DND-41 (cell line): ENCODE results near the gene PNPLA8.

Experiments
- ATAC-seq: fragments of 200-7000 bp; cut with Tn5 transposase; 3 replicates; pipeline ENCODE4 v1.9.1; 2021; ENCODE audit warnings: low read depth; ENCODE audit not compliant: insufficient read depth
- DNase-seq: peaks from one replicate; pipeline ENCODE4 v3.0.0-alpha.2; 2020
- H2AFZ ChIP-seq: 2 replicates; pipeline ENCODE4 v1.6.0; 2012; ENCODE audit warnings: low read depth, low read length
- H3K27ac ChIP-seq: 2 replicates; pipeline ENCODE4 v1.5.1; 2012; ENCODE audit warnings: low read length, inconsistent platforms
- H3K27me3 ChIP-seq: fragments of 200-600 bp; sonication (generic); 2 replicates; pipeline ENCODE4 v1.6.0; 2012; ENCODE audit warnings: low read length, mild to moderate bottlenecking, inconsistent platforms; ENCODE audit not compliant: insufficient read depth, poor library complexity
- H3K36me3 ChIP-seq: 2 replicates; pipeline ENCODE4 v1.5.1; 2012; ENCODE audit warnings: low read length, inconsistent platforms; ENCODE audit not compliant: insufficient read depth
- H3K4me1 ChIP-seq: 2 replicates; pipeline ENCODE4 v1.5.1; 2012; ENCODE audit warnings: mild to moderate bottlenecking, low read length; ENCODE audit not compliant: insufficient read depth
- H3K4me2 ChIP-seq: 2 replicates; pipeline ENCODE4 v1.6.0; 2012; ENCODE audit warnings: mild to moderate bottlenecking, moderate library complexity, low read length, inconsistent platforms; ENCODE audit not compliant: insufficient read depth
- H3K4me3 ChIP-seq, 2 experiments: fragments of 200-600 bp in 1 of 2; shearing (Covaris generic) in 1 of 2; 2 replicates each; pipeline ENCODE4 v1.5.1; 2012 to 2016; ENCODE audit warnings: inconsistent platforms in 2 of 2, low read length in 2 of 2, mild to moderate bottlenecking in 2 of 2, low read depth in 1 of 2, moderate library complexity in 1 of 2
- H3K79me2 ChIP-seq: 2 replicates; pipeline ENCODE4 v1.6.0; 2012; ENCODE audit warnings: low read length, inconsistent platforms; ENCODE audit not compliant: insufficient read depth
- H3K9ac ChIP-seq: 2 replicates; pipeline ENCODE4 v1.6.0; 2012; ENCODE audit warnings: low read depth, mild to moderate bottlenecking, inconsistent platforms, low read length, moderate library complexity
- H3K9me3 ChIP-seq: 2 replicates; pipeline ENCODE4 v1.5.1; 2012; ENCODE audit warnings: low read length, moderate library complexity, mild to moderate bottlenecking, inconsistent platforms; ENCODE audit not compliant: insufficient read depth, severe bottlenecking
- H4K20me1 ChIP-seq: 2 replicates; pipeline ENCODE4 v1.6.0; 2012; ENCODE audit warnings: low read length; ENCODE audit not compliant: insufficient read depth
- EZH2 ChIP-seq: IDR thresholded peaks from 3 replicates; pipeline ENCODE4 v1.6.1; 2012; ENCODE audit warnings: borderline replicate concordance, low read depth, mild to moderate bottlenecking, moderate library complexity, low read length, inconsistent platforms; ENCODE audit not compliant: severe bottlenecking
- TF ChIP-seq, protein P1 (sequence below): IDR thresholded peaks from 2 replicates; pipeline ENCODE4 v1.5.1; 2012; ENCODE audit warnings: borderline replicate concordance, low read length, moderate library complexity, mild to moderate bottlenecking; ENCODE audit not compliant: poor library complexity, severe bottlenecking; ENCODE audit errors: extremely low read depth

The PNPLA8 gene

DNA sequence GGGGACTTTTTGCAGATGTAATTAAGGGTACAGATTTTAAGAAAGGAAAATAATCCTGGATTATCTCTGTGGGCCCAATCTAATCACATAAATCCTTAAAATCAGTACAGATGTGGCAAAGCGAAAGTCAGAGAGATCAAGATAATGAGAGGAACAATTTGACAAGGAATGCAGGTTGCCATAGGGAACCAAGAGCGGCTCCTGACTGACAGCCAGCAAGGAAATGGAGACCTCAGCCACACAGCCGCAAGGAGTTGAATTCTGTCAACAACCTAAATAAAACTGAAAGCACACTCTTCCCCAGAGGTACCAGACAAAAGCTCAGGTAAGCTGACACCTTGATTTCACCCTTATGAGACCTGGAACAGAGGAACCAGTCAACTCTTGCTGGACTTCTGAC, 3.4 kb upstream of the PNPLA8 start:
- Histone ChIP-seq H3K9ac (no peak overlapping the region), H3K4me2 (no peak overlapping the region), H3K27me3 (no peaks in the 10 kb centered on the region), H2AFZ (no peak overlapping the region; the same call in 1 of the 2 replicates), H3K36me3 (no peaks in the 10 kb centered on the region), H3K79me2 (peaks cover 14% of the 10 kb centered on the region), H4K20me1 (no peaks in the 10 kb centered on the region), H3K9me3 (no peaks in the 10 kb centered on the region), H3K4me1 (peaks cover 23% of the 10 kb centered on the region), H3K4me3 (no peak overlapping the region), H3K27ac (no peak overlapping the region)
- DNase-seq (no peak), ATAC-seq (no peak)
- TF ChIP-seq, protein P1, sequence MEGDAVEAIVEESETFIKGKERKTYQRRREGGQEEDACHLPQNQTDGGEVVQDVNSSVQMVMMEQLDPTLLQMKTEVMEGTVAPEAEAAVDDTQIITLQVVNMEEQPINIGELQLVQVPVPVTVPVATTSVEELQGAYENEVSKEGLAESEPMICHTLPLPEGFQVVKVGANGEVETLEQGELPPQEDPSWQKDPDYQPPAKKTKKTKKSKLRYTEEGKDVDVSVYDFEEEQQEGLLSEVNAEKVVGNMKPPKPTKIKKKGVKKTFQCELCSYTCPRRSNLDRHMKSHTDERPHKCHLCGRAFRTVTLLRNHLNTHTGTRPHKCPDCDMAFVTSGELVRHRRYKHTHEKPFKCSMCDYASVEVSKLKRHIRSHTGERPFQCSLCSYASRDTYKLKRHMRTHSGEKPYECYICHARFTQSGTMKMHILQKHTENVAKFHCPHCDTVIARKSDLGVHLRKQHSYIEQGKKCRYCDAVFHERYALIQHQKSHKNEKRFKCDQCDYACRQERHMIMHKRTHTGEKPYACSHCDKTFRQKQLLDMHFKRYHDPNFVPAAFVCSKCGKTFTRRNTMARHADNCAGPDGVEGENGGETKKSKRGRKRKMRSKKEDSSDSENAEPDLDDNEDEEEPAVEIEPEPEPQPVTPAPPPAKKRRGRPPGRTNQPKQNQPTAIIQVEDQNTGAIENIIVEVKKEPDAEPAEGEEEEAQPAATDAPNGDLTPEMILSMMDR = no peak
- no peak for TF ChIP-seq EZH2

DNA sequence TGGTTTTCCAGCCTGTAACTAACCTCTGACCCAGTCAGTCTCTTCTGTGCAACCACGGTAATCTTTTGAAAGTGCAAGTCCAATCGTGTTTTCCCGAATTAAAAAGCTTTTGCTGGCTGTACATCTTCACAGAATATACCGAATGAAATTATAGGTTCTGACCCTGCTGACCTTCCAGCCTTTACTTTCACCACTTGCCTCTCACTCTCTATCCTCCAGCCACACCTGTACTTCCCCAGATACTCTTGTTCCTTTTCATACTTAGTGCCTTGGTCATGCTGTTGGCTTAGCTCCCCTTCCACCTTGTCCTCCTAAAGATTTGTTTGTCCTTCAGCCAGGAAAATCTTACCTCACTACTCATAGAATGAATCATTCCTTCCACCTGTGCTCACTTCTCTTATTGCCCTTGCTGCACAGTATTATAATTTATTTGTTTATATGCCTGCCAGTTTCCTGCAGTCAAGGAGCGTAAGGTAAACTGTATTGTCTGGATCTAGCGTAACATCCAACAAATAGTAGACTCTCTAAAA, 2.3 kb upstream of the PNPLA8 start:
- no peaks in the 10 kb centered on the region for H3K36me3 ChIP-seq
- peaks cover 25% of the 10 kb centered on the region for H3K79me2 ChIP-seq
- ATAC-seq = no peak
- H3K27ac ChIP-seq = no peak overlapping the region
- no peak overlapping the region for H3K4me3 ChIP-seq
- H3K9me3 ChIP-seq = no peaks in the 10 kb centered on the region
- no peak overlapping the region for H3K4me2 ChIP-seq
- DNase-seq = no peak
- H3K27me3 ChIP-seq = no peaks in the 10 kb centered on the region
- peak overlapping the region; percentile 51 for H2AFZ ChIP-seq
- H3K4me1 ChIP-seq = peaks cover 34% of the 10 kb centered on the region
- H4K20me1 ChIP-seq = no peaks in the 10 kb centered on the region
- H3K9ac ChIP-seq = no peak overlapping the region
- no peak for TF ChIP-seq EZH2

DNA sequence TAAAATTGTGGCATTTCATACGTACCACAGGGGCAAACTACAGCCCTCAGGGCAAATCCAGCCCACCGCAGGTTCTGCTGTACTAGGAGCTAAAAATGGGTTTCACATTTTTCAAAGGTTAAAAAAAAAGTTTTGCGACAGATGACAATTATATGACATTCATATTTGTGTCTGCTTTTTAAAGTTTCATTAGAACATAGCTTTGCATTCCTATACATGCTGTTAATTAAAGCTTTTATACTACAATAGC, 758 bp upstream of the PNPLA8 start:
- Histone ChIP-seq H4K20me1 (no peaks in the 10 kb centered on the region), H3K9me3 (no peaks in the 10 kb centered on the region), H3K36me3 (no peaks in the 10 kb centered on the region), H3K9ac (peak overlapping the region; percentile 62), H3K4me3 (peak overlapping the region; percentile 44 to 93), H2AFZ (peak overlapping the region; percentile 51), H3K79me2 (peaks cover 40% of the 10 kb centered on the region), H3K4me1 (peaks cover 43% of the 10 kb centered on the region), H3K27me3 (no peaks in the 10 kb centered on the region), H3K4me2 (peak overlapping the region; percentile 63), H3K27ac (peak overlapping the region; percentile 76)
- TF ChIP-seq, protein P1 = no peak
- no peak for TF ChIP-seq EZH2
- no peak for ATAC-seq
- DNase-seq = no peak

DNA sequence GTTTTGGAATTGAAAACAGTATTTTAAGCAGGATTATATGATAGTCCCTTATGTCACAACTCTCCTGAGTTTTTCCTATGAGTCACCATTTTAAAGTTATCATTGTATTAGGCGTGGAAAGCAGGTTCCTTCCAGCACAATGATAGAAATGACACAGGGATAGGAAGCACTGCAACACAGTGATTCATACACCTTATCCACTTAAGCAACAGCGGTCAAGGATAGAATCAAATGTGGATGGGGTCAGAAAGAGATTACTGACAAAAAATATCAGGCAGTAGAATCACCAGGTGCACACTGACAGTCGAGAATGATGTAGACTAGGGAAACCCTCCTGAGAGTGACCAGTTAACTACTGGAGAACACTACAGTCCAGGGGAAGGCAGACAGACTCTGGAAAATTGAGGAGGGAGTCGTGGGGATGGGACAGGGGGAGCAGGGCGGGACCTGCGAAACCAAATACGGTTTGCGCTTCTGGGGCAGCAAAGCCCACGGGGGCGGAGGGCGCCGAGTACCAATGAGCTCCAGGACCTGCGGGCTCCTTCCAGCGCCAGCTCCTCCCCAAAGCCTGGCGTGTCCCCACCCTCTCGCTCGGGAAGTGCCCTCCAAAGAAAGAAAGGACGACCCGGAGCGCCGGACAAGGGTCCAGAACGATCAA, 479 bp downstream of the PNPLA8 start:
- peak; percentile 72 for ATAC-seq

More for the DNA sequence above, 479 bp downstream of the PNPLA8 start:
- Histone ChIP-seq H3K36me3 (no peaks in the 10 kb centered on the region), H3K9ac (peak overlapping the region; percentile 77), H2AFZ (peak overlapping the region; percentile 89), H3K4me2 (peak overlapping the region; percentile 94), H3K27ac (peak overlapping the region; percentile 95), H3K9me3 (no peaks in the 10 kb centered on the region), H4K20me1 (no peaks in the 10 kb centered on the region), H3K4me3 (peak overlapping the region; percentile 93 to 94), H3K79me2 (peaks cover 50% of the 10 kb centered on the region), H3K27me3 (no peaks in the 10 kb centered on the region), H3K4me1 (peaks cover 43% of the 10 kb centered on the region)
- peak; percentile 83 for DNase-seq
- TF ChIP-seq, protein P1 = no peak
- TF ChIP-seq EZH2 = no peak
